OCI-LY3 (cell line): ENCODE results near the gene SLC27A4.

Source experiments
- H2AFZ ChIP-seq: fragments of 200-600, 300-600 bp; shearing (Covaris generic); 2 replicates; pipeline ENCODE4 v1.6.0; 2014; ENCODE audit warnings: antibody characterized with exemption, low read depth, low read length
- H3K27ac ChIP-seq: fragments of 200-600, 300-600 bp; sonication (generic); 2 replicates; pipeline ENCODE4 v1.5.1; 2014; ENCODE audit warnings: mild to moderate bottlenecking, low read length, moderate library complexity, mixed read lengths
- H3K27me3 ChIP-seq: fragments of 200-600, 300-600 bp; sonication (generic); 2 replicates; pipeline ENCODE4 v1.6.1; 2014; ENCODE audit warnings: low read depth, low read length, mixed read lengths
- H3K36me3 ChIP-seq: fragments of 200-600, 300-600 bp; sonication (generic); replicated peaks from 2 replicates; pipeline ENCODE3; 2014; ENCODE audit warnings: low read depth, low read length, mixed read lengths
- H3K4me1 ChIP-seq: fragments of 300-600, 200-600 bp; sonication (generic); 2 replicates; pipeline ENCODE4 v1.6.1; 2014; ENCODE audit warnings: low read length, mixed read lengths
- H3K4me2 ChIP-seq: fragments of 200-600, 300-600 bp; sonication (generic); 2 replicates; pipeline ENCODE4 v1.6.1; 2014; ENCODE audit warnings: low read length, mixed read lengths
- H3K4me3 ChIP-seq: fragments of 300-600, 200-600 bp; sonication (generic); 2 replicates; pipeline ENCODE4 v1.5.1; 2014; ENCODE audit warnings: antibody characterized with exemption, mild to moderate bottlenecking, low read length, moderate library complexity
- H3K79me2 ChIP-seq: fragments of 300-600, 200-600 bp; shearing (Covaris generic); 2 replicates; pipeline ENCODE4 v1.6.1; 2014; ENCODE audit warnings: mild to moderate bottlenecking, low read length, mixed read lengths
- H3K9ac ChIP-seq: fragments of 300-600, 200-600 bp; shearing (Covaris generic); 2 replicates; pipeline ENCODE4 v1.6.0; 2014; ENCODE audit warnings: mild to moderate bottlenecking, low read length, moderate library complexity
- H3K9me3 ChIP-seq: fragments of 200-600, 300-600 bp; shearing (Covaris generic); 2 replicates; pipeline ENCODE4 v1.6.1; 2014; ENCODE audit warnings: low read length, mixed read lengths; ENCODE audit not compliant: insufficient read depth
- H4K20me1 ChIP-seq: fragments of 200-600, 300-600 bp; sonication (generic); 2 replicates; pipeline ENCODE4 v1.6.1; 2016; ENCODE audit warnings: low read length, mixed read lengths; ENCODE audit not compliant: insufficient read depth
- CTCF ChIP-seq: fragments of 200-600, 300-600 bp; sonication (generic); IDR thresholded peaks from 2 replicates; pipeline ENCODE4 v1.5.1; 2014; ENCODE audit warnings: antibody characterized with exemption, low read length, low read depth
- EZH2phosphoT487 ChIP-seq: fragments of 200-600 bp; shearing (Covaris generic); IDR thresholded peaks from 2 replicates; pipeline ENCODE4 v1.6.1; 2018; ENCODE audit warnings: antibody characterized with exemption, mixed run types, low read depth

SLC27A4 gene

DNA sequence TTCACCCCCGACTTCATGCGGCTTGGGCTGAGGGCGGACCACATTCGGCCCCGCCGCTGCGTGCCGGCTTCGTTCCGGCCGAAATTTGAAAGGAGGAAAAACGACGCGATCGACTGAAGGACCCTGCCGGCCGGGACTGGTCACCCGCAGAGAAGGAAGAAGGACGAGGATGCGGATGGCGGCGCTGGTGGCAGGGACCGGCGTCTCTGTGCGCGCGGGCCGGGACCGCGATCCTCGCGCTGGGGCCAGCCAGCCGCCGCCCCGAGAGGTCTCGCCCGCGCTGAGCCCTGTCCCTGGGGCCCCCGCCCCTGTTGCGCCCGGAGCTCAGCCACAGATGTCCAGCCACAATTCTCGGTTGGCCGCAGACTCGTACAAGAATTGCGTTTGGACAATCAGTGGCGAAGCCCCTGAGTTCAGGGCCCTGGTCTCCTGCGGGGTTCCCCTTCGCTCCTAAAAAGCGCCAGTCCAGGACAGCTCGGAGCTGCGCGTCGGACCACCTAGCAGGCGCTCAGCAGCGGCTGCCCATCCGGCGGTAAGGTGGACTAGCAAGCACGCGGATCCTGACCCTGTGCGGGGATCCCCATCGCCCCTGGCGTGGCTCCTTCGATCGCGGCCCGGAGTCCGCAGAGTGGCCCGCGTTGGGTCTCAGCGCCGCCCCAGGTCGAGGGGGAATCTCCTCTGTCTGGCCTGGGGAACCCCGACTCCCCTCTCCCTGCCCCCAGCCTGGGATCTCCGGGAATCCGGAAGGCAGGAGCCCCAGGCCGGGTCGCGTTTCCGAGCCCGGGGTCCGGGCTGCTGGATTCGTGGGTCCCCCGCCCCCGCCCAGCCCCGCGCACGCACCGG, 52.2 kb downstream of the SLC27A4 start:
- H3K9me3 ChIP-seq = no peaks in the 10 kb centered on the region
- H3K27ac ChIP-seq = no peak overlapping the region
- H3K36me3 ChIP-seq = peaks cover 14% of the 10 kb centered on the region
- H3K9ac ChIP-seq = no peak overlapping the region
- TF ChIP-seq CTCF = no peak
- TF ChIP-seq EZH2phosphoT487 = no peak
- H3K27me3 ChIP-seq = no peaks in the 10 kb centered on the region
- H4K20me1 ChIP-seq = no peaks in the 10 kb centered on the region
- H3K4me3 ChIP-seq = no peak overlapping the region
- H3K4me1 ChIP-seq = no peaks in the 10 kb centered on the region
- H3K4me2 ChIP-seq = no peak overlapping the region
- H2AFZ ChIP-seq = no peak overlapping the region
- no peaks in the 10 kb centered on the region for H3K79me2 ChIP-seq

DNA sequence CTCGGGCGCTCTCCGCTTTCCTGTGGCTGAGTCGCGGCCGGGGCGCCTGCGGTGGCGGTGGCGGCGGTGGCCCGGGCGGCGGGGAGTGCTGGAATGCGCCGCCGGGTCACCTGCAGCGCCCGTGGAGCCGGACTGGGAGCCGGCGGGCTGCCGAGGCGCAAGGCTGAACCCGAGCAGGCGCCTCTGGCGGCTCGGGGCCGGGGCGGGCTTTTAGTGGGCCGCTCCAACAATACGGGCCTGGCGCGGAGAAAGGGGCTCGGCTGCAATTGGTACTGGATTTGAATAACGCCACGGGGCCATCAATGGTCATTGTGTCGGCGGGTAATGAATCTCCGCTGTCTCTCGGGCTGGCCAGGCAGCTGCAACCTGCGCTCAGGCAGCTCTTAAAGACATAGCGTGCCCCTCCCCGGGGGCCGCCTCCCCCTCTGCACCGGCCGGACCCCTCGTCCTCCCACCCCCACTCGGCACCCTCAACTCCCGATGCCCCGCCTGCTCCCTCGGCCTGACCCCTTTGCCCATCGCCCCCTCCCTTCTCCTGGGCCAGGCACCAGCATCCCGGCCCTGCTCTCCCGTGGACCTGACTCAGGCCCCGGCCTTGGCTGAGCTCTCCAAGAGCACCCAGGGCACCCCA, 52.9 kb downstream of the SLC27A4 start:
- Histone ChIP-seq H3K4me2 (no peak overlapping the region), H3K27me3 (no peaks in the 10 kb centered on the region), H3K4me3 (no peak overlapping the region), H3K9ac (no peak overlapping the region), H3K36me3 (peaks cover 10% of the 10 kb centered on the region), H2AFZ (no peak overlapping the region), H3K4me1 (no peaks in the 10 kb centered on the region), H4K20me1 (no peaks in the 10 kb centered on the region), H3K27ac (no peak overlapping the region), H3K79me2 (no peaks in the 10 kb centered on the region), H3K9me3 (no peaks in the 10 kb centered on the region)
- TF ChIP-seq EZH2phosphoT487 = no peak
- TF ChIP-seq CTCF = no peak

DNA sequence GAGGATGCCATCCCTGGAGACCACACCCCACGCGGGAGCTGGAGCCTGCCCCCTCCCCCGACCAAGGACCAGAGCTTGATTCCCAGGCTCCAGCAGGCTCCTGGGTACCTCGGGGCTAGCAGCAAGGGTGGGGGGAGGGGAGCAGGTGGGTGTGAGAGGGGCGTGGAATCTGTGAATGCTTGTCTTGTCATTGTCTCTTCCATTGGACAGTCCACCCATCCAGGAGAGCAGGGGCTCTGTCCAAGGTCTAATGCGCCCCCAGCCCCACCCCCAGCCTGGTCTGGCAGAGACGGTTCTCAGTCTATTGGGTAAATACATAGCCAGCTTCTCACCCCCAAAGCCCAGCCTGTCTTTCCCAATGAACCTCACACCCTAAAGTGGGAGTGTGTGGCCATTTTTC, 53.6 kb downstream of the SLC27A4 start:
- no peak overlapping the region for H3K9ac ChIP-seq
- no peaks in the 10 kb centered on the region for H3K79me2 ChIP-seq
- no peak for TF ChIP-seq CTCF
- H2AFZ ChIP-seq = no peak overlapping the region
- no peaks in the 10 kb centered on the region for H3K9me3 ChIP-seq
- no peak overlapping the region for H3K4me3 ChIP-seq
- peaks cover 9% of the 10 kb centered on the region for H3K36me3 ChIP-seq
- no peaks in the 10 kb centered on the region for H3K4me1 ChIP-seq
- H3K4me2 ChIP-seq = no peak overlapping the region
- H3K27me3 ChIP-seq = no peaks in the 10 kb centered on the region
- no peak overlapping the region for H3K27ac ChIP-seq
- no peaks in the 10 kb centered on the region for H4K20me1 ChIP-seq

- Histone ChIP-seq H3K9ac (no peak overlapping the region), H3K4me2 (no peak overlapping the region), H3K4me3 (no peak overlapping the region), H3K79me2 (no peaks in the 10 kb centered on the region), H3K36me3 (peaks cover 4% of the 10 kb centered on the region), H3K4me1 (no peaks in the 10 kb centered on the region), H3K9me3 (no peaks in the 10 kb centered on the region), H3K27me3 (no peaks in the 10 kb centered on the region), H3K27ac (no peak overlapping the region), H2AFZ (no peak overlapping the region), H4K20me1 (no peaks in the 10 kb centered on the region)
- TF ChIP-seq CTCF (no peak), EZH2phosphoT487 (no peak)
These were observed 54.2 kb downstream of the SLC27A4 start for GRCh38 chr9:128394379-128395168.
